Kidney (tissue), 14 donors: ENCODE results near the gene SF3B4. TPM values are rescaled to one million over a fixed set of nuclear protein-coding genes. Genes with fewer than 3 reads are reported as not detected.
A peak's percentile ranks its signal among the peaks of the same experiment; 100 is the strongest.

Experiments used
- DNase-seq, 5 donors: peaks; one replicate each; pipeline ENCODE4 v3.0.0-alpha.2; 2013 to 2020
- FAIRE-seq: peaks from 2 replicates; lab custom pipeline; 2012; peaks lifted over from hg19 to GRCh38; lab: Jason Lieb, UNC
- H3K27ac ChIP-seq, 2 donors: one replicate each; pipeline ENCODE4 v1.7.0; 2013; ENCODE audit warnings: low read depth in 2 of 2, low read length in 2 of 2, inconsistent platforms in 1 of 2
- H3K27me3 ChIP-seq: one replicate; pipeline ENCODE4 v1.7.1; 2013; ENCODE audit warnings: low read length, inconsistent platforms; ENCODE audit not compliant: control insufficient read depth, insufficient read depth
- H3K36me3 ChIP-seq, 3 donors: one replicate each; pipeline versions ENCODE4 v1.7.0 to v1.7.1; 2013; ENCODE audit warnings: low read length in 3 of 3, control low read depth in 1 of 3, inconsistent platforms in 1 of 3; ENCODE audit not compliant: insufficient read depth in 3 of 3, control insufficient read depth in 2 of 3
- H3K4me1 ChIP-seq, 3 donors: one replicate each; pipeline versions ENCODE4 v1.7.0 to v1.7.1; 2013; ENCODE audit warnings: low read length in 3 of 3, inconsistent platforms in 1 of 3, low read depth in 1 of 3; ENCODE audit not compliant: control insufficient read depth in 2 of 3, insufficient read depth in 2 of 3
- H3K4me3 ChIP-seq, 3 donors: one replicate each; pipeline versions ENCODE4 v1.7.0 to v1.8.1; 2013; ENCODE audit warnings: low read length in 3 of 3, control low read depth in 1 of 3, inconsistent platforms in 1 of 3
- H3K9ac ChIP-seq, 3 donors: one replicate each; pipeline versions ENCODE4 v1.7.0 to v1.7.1; 2013; ENCODE audit warnings: low read length in 3 of 3, control low read depth in 1 of 3, inconsistent platforms in 1 of 3
- H3K9me3 ChIP-seq, 3 donors: one replicate each; pipeline versions ENCODE4 v1.7.0 to v1.7.1; 2013; ENCODE audit warnings: low read length in 3 of 3, control low read depth in 1 of 3, inconsistent platforms in 1 of 3; ENCODE audit not compliant: control insufficient read depth in 2 of 3, insufficient read depth in 1 of 3
- intact Hi-C: fragments of 100-400 bp; cut with DNase I; formaldehyde crosslinking; loops from one replicate; pipeline ENCODE4 v1.11.1; 2022
- polyA plus RNA-seq: library from polyadenylated mRNA; stranded (reverse); fragments of 350-450 nt; fragmentation: Illumina TruSeq; extraction: RNeasy Lipid Tissue Mini Kit (QIAGEN cat#74804); gene quantifications from one replicate; pipeline ENCODE4 v1.2.3, GENCODE V29; 2014; ENCODE audit warnings: low read depth, low replicate concordance; ENCODE audit not compliant: insufficient read depth
- total RNA-seq: library from RNA; stranded (reverse); fragmentation: NEBNext Ultra II Directional; extraction: Animal tissue kit (Norgen Biotek cat#: 25700); gene quantifications from one replicate; pipeline ENCODE4 v1.2.1, GENCODE V29; 2021
- TF ChIP-seq, protein P1 (sequence below): IDR thresholded peaks from 3 replicates; pipeline ENCODE4 v1.5.1; 2012; ENCODE audit warnings: mild to moderate bottlenecking, moderate library complexity, borderline replicate concordance; ENCODE audit not compliant: insufficient read depth; ENCODE audit errors: extremely low read depth
- donor health status: control.
- donor health status: control.
- donor health status: control.
- donor health status: control.
- donor health status: control.
- donor health status: DM: yes; HTN: yes; CAD: no.
- donor health status: Normal renal cell carcinoma (clear cell type).

The SF3B4 gene
- total and polyA plus RNA-seq, 2 donors from 2014 or later, result 40.6 to 55.0 TPM

DNA sequence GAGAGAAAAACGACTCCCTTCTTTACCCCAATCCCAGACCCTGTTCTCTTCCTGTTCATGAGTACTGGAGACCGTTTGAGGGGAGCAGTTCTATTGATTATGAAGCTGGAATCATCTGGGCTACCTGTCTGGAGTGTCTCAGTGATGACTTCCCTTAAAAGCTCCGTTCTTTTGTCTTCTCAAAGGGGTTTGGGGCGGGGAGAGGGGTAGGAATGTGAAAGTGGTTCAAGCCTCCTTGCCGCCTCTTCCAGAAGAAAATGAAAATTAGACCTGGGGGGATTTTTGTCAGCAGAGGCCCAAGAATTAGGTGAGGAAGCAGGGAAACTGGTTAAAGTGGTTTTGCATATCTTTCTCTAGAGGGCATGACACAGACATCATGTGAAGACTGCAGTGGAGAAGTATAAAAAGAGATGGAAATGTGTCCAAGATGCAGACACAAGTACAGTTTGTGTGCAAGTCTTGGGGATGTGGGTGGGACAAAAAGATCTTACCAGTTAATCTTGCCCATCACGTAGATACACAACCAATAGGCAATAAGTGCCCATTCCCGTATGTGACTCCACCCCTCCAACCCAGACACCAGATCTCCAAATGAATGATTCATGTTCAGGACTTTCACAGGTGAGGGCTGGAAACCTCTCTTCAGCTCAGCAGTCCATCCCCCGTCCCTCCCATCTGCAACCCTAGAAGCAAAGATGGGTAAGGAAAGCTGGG, 9.5 kb upstream of the SF3B4 start:
- Histone ChIP-seq H3K4me3 (peak overlapping the region; percentile 64 to 73 (median 72)), H3K4me1 (peaks cover 0 to 19% (median 11%) of the 10 kb centered on the region in 3 donors), H3K9ac (peak overlapping the region in 2 of 3 donors; percentile 34 to 63), H3K36me3 (peaks cover 0 to 9% (median 0%) of the 10 kb centered on the region in 3 donors), H3K27me3 (no peaks in the 10 kb centered on the region), H3K9me3 (no peaks in the 10 kb centered on the region), H3K27ac (peak overlapping the region; percentile 8 to 10)
- FAIRE-seq (no peak), DNase-seq (peak in 4 of 5 donors; percentile 16 to 61 (median 49))
- TF ChIP-seq, protein P1, sequence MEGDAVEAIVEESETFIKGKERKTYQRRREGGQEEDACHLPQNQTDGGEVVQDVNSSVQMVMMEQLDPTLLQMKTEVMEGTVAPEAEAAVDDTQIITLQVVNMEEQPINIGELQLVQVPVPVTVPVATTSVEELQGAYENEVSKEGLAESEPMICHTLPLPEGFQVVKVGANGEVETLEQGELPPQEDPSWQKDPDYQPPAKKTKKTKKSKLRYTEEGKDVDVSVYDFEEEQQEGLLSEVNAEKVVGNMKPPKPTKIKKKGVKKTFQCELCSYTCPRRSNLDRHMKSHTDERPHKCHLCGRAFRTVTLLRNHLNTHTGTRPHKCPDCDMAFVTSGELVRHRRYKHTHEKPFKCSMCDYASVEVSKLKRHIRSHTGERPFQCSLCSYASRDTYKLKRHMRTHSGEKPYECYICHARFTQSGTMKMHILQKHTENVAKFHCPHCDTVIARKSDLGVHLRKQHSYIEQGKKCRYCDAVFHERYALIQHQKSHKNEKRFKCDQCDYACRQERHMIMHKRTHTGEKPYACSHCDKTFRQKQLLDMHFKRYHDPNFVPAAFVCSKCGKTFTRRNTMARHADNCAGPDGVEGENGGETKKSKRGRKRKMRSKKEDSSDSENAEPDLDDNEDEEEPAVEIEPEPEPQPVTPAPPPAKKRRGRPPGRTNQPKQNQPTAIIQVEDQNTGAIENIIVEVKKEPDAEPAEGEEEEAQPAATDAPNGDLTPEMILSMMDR, result no peak
- intact Hi-C loops, result no loop called here

GRCh38 chr1:149936170-149936991, 8.8 kb upstream of the SF3B4 start, which contains the start of gene MTMR11:
Gene MTMR11 (minus strand): TSS chr1:149936879. CDS start chr1:149936647, 232 bp downstream.
- H3K9me3 ChIP-seq, result no peaks in the 10 kb centered on the region
- peak within 1 kb of the TSS in 2 of 3 donors; percentile 34 to 63 for H3K9ac ChIP-seq
- peaks cover 0 to 19% (median 11%) of the 10 kb centered on the region in 3 donors for H3K4me1 ChIP-seq
- FAIRE-seq (no peak), DNase-seq (peak in 4 of 5 donors; percentile 35 to 83 (median 65))
- H3K4me3 ChIP-seq, result peak within 1 kb of the TSS; percentile 64 to 73 (median 72)
- intact Hi-C loops, result no loop called here
- peak within 1 kb of the TSS; percentile 8 to 48 for H3K27ac ChIP-seq
- TF ChIP-seq, protein P1, result no peak
- H3K27me3 ChIP-seq, result no peaks in the 10 kb centered on the region
- peaks cover 0 to 14% (median 6%) of the 10 kb centered on the region in 3 donors for H3K36me3 ChIP-seq

- H3K36me3 ChIP-seq, result peaks cover 0 to 18% (median 14%) of the 10 kb centered on the region in 3 donors
- peaks cover 0 to 16% (median 9%) of the 10 kb centered on the region in 3 donors for H3K4me1 ChIP-seq
- TF ChIP-seq, protein P1, result no peak
- FAIRE-seq (no peak), DNase-seq (no peak)
- no peaks in the 10 kb centered on the region for H3K27me3 ChIP-seq
- intact Hi-C loops, result no loop called here
- H3K9me3 ChIP-seq, result no peaks in the 10 kb centered on the region
- no peak overlapping the region for H3K9ac ChIP-seq
- H3K27ac ChIP-seq, result no peak overlapping the region
- no peak overlapping the region for H3K4me3 ChIP-seq
Observed at GRCh38 chr1:149934356-149934755, 6.8 kb upstream of the SF3B4 start.
